ENCODE data around the gene GRIN1. TPM values are rescaled to one million over a fixed set of nuclear protein-coding genes. Genes with fewer than 3 reads are reported as not detected.

GRIN1 gene
- total RNA-seq, 1 donor from 2014 or later: 0.77 TPM

DNA sequence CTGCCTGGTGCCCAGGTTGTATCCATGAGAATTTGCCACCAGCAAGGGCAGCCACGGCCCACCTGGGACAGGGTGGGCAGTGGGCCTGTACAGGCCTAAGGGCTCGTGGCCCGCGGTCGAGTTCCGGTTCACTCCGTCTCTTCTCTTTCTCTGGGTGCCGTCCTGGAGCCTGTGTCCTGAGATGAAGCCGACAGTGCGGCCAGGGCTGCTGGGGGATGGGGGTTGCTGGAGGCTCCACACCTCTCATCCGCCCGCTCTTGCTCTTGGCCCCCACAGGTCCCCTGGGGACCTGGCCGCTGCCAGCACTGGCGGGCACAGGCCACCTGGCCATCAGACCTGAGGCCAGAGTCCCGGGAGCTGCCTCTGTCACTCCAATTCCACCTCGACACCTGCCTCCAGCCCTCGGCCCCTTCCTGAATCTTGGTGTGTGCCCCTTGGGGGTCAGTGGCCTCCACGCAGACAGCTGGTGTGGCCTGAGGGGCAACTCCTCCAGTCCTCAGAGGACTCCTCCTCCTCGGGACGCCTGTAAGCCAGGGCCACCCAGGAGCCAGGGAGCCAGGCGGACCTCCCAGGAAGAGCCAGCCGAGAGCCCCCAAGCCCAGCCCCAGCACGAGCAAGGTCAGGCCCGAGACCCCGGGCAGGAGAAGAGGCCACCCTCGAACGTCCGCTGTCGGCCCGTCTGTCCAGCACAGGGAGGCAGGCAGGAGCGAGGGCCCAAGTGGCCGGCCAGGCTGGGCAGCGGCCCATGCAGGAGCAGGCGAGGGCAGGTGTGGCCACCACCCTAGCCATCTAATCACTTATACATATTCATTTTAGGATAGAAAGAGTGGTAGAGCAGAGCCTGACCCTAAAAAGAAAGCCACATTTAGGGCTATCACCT lies 25.7 kb downstream of the GRIN1 start:
- no peak overlapping the region for H3K4me3 Mint-ChIP-seq (ENCODE audit: low read depth)
- no peak overlapping the region for H3K27ac Mint-ChIP-seq
- DNase-seq (ENCODE audit: low spot score, unreplicated experiment): no peak
- H3K9me3 Mint-ChIP-seq (ENCODE audit: low read depth): no peaks in the 10 kb centered on the region
- TF ChIP-seq, protein P1, sequence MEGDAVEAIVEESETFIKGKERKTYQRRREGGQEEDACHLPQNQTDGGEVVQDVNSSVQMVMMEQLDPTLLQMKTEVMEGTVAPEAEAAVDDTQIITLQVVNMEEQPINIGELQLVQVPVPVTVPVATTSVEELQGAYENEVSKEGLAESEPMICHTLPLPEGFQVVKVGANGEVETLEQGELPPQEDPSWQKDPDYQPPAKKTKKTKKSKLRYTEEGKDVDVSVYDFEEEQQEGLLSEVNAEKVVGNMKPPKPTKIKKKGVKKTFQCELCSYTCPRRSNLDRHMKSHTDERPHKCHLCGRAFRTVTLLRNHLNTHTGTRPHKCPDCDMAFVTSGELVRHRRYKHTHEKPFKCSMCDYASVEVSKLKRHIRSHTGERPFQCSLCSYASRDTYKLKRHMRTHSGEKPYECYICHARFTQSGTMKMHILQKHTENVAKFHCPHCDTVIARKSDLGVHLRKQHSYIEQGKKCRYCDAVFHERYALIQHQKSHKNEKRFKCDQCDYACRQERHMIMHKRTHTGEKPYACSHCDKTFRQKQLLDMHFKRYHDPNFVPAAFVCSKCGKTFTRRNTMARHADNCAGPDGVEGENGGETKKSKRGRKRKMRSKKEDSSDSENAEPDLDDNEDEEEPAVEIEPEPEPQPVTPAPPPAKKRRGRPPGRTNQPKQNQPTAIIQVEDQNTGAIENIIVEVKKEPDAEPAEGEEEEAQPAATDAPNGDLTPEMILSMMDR (IDR thresholded peaks at IDR 0.05; ENCODE audit: unreplicated experiment): no peak
- H3K4me1 Mint-ChIP-seq (ENCODE audit: low read depth): no peaks in the 10 kb centered on the region
- no peaks in the 10 kb centered on the region for H3K36me3 Mint-ChIP-seq (ENCODE audit: insufficient read depth)
- peaks cover 46% of the 10 kb centered on the region for H3K27me3 Mint-ChIP-seq

- Mint-ChIP-seq H3K4me1 (ENCODE audit: low read depth) (no peaks in the 10 kb centered on the region), H3K27ac (no peak overlapping the region), H3K4me3 (ENCODE audit: low read depth) (no peak overlapping the region), H3K27me3 (peaks cover 42% of the 10 kb centered on the region), H3K36me3 (ENCODE audit: insufficient read depth) (no peaks in the 10 kb centered on the region), H3K9me3 (ENCODE audit: low read depth) (no peaks in the 10 kb centered on the region)
- TF ChIP-seq, protein P1 (IDR thresholded peaks at IDR 0.05; ENCODE audit: unreplicated experiment): no peak
- DNase-seq (ENCODE audit: low spot score, unreplicated experiment): no peak
These were observed 26.4 kb downstream of the GRIN1 start for GRCh38 chr9:137165250-137165836.

GRCh38 chr9:137166380-137167229 lies 27.7 kb downstream of the GRIN1 start:
- H3K4me3 Mint-ChIP-seq (ENCODE audit: low read depth): no peak overlapping the region
- TF ChIP-seq, protein P1 (IDR thresholded peaks at IDR 0.05; ENCODE audit: unreplicated experiment): no peak
- no peaks in the 10 kb centered on the region for H3K36me3 Mint-ChIP-seq (ENCODE audit: insufficient read depth)
- H3K27me3 Mint-ChIP-seq: peaks cover 46% of the 10 kb centered on the region
- no peaks in the 10 kb centered on the region for H3K9me3 Mint-ChIP-seq (ENCODE audit: low read depth)
- no peak for DNase-seq (ENCODE audit: low spot score, unreplicated experiment)
- H3K4me1 Mint-ChIP-seq (ENCODE audit: low read depth): no peaks in the 10 kb centered on the region
- no peak overlapping the region for H3K27ac Mint-ChIP-seq

- H3K4me1 Mint-ChIP-seq (ENCODE audit: low read depth): no peaks in the 10 kb centered on the region
- H3K4me3 Mint-ChIP-seq (ENCODE audit: low read depth): no peak overlapping the region
- no peak overlapping the region for H3K27ac Mint-ChIP-seq
- no peak for DNase-seq (ENCODE audit: low spot score, unreplicated experiment)
- TF ChIP-seq, protein P1 (IDR thresholded peaks at IDR 0.05; ENCODE audit: unreplicated experiment): no peak
- H3K36me3 Mint-ChIP-seq (ENCODE audit: insufficient read depth): no peaks in the 10 kb centered on the region
- H3K9me3 Mint-ChIP-seq (ENCODE audit: low read depth): no peaks in the 10 kb centered on the region
- H3K27me3 Mint-ChIP-seq: peaks cover 43% of the 10 kb centered on the region
These were observed 28.4 kb downstream of the GRIN1 start for GRCh38 chr9:137167277-137167746.

Data from progenitor cell of endocrine pancreas (in vitro differentiated cells).